HL-60 (cell line): ENCODE results near the gene PGLYRP1.

Experiments
- POLR2AphosphoS5 ChIP-seq: IDR thresholded peaks from 2 replicates; pipeline ENCODE4 v1.6.1; 2012; ENCODE audit warnings: low read depth
- TF ChIP-seq, protein P1 (sequence below): IDR thresholded peaks from one replicate; pipeline ENCODE4 v1.5.1; 2011; ENCODE audit warnings: low read length, control low read depth, inconsistent platforms; ENCODE audit not compliant: insufficient read depth

DNA sequence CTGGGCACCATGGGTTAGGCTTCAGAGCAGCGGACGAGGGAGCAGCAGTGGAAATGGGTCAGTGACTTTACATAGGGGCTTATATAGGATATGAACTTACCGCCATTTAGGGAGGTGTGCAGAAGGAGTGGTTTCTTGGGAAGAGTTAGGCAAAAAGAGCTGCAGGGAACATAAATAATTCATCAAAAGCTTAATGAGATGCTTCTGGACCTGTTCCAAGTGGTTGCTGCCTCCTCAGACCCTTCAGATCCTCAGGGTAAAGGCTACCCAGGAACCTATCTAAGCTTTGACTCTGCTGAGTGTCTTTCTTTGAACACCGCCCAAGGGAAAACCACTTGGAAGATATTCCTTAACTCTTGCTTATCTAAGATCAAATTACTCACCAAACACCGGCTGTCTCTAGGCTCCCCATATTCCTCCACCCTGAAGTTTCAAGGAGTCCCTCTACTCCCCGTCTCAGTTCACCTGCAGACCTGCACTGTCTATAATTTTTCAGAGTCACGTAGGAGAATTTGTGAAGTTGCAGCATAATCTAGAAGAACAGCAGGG, 18.2 kb upstream of the PGLYRP1 start, which contains the start of gene IGFL4:
- TF ChIP-seq, protein P1, sequence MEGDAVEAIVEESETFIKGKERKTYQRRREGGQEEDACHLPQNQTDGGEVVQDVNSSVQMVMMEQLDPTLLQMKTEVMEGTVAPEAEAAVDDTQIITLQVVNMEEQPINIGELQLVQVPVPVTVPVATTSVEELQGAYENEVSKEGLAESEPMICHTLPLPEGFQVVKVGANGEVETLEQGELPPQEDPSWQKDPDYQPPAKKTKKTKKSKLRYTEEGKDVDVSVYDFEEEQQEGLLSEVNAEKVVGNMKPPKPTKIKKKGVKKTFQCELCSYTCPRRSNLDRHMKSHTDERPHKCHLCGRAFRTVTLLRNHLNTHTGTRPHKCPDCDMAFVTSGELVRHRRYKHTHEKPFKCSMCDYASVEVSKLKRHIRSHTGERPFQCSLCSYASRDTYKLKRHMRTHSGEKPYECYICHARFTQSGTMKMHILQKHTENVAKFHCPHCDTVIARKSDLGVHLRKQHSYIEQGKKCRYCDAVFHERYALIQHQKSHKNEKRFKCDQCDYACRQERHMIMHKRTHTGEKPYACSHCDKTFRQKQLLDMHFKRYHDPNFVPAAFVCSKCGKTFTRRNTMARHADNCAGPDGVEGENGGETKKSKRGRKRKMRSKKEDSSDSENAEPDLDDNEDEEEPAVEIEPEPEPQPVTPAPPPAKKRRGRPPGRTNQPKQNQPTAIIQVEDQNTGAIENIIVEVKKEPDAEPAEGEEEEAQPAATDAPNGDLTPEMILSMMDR = no peak
- TF ChIP-seq POLR2AphosphoS5 = no peak
